ENCODE measurements around the gene LBP. TPM values are rescaled to one million over a fixed set of nuclear protein-coding genes. Genes with fewer than 3 reads are reported as not detected.

Gene LBP
- polyA plus RNA-seq, 1 donor from 2014 or later: not detected

- no peaks in the 10 kb centered on the region for H3K9me2 ChIP-seq (ENCODE audit: insufficient read depth, low read length)
- H3K4me3 ChIP-seq (ENCODE audit: low read length): no peak overlapping the region
- no peaks in the 10 kb centered on the region for H4K20me1 ChIP-seq (ENCODE audit: insufficient read depth)
- H3K27me3 ChIP-seq (ENCODE audit: insufficient read depth, low read depth, low read length): no peaks in the 10 kb centered on the region
- no peak for TF ChIP-seq EP300 (conservative IDR thresholded peaks at IDR 0.05; ENCODE audit: poor library complexity, severe bottlenecking)
- H3K27ac ChIP-seq (ENCODE audit: low read length): no peak overlapping the region
- H2AFZ ChIP-seq (ENCODE audit: low read depth, low read length): no peak overlapping the region
- no peaks in the 10 kb centered on the region for H3F3A ChIP-seq (ENCODE audit: insufficient read depth, low read length, poor library complexity, severe bottlenecking)
- H3K9me3 ChIP-seq (ENCODE audit: low read length): no peaks in the 10 kb centered on the region
- H3K36me3 ChIP-seq (ENCODE audit: insufficient read depth, low read length): no peaks in the 10 kb centered on the region
- no peak overlapping the region for H3K9ac ChIP-seq (ENCODE audit: low read length)
- no peaks in the 10 kb centered on the region for H3K79me2 ChIP-seq (replicated peaks; ENCODE audit: insufficient read depth, low read length)
- no peak overlapping the region for H3K4me2 ChIP-seq (ENCODE audit: low read length)
Measured at GRCh38 chr20:38363004-38363747, 16.9 kb downstream of the LBP start.

GRCh38 chr20:38369389-38369788 is 23.1 kb downstream of the LBP start:
- H3K79me2 ChIP-seq (replicated peaks; ENCODE audit: insufficient read depth, low read length): no peaks in the 10 kb centered on the region
- H3K36me3 ChIP-seq (ENCODE audit: insufficient read depth, low read length): no peaks in the 10 kb centered on the region
- H3K27ac ChIP-seq (ENCODE audit: low read length): no peak overlapping the region
- no peak overlapping the region for H3K4me3 ChIP-seq (ENCODE audit: low read length)
- H3K4me2 ChIP-seq (ENCODE audit: low read length): no peak overlapping the region
- no peaks in the 10 kb centered on the region for H3K9me2 ChIP-seq (ENCODE audit: insufficient read depth, low read length)
- H3K9me3 ChIP-seq (ENCODE audit: low read length): no peaks in the 10 kb centered on the region
- TF ChIP-seq REST (IDR thresholded peaks at IDR 0.05; ENCODE audit: borderline replicate concordance) (no peak), SMC3 (conservative IDR thresholded peaks at IDR 0.05; ENCODE audit: poor library complexity) (no peak), CTCF (IDR thresholded peaks at IDR 0.05; ENCODE audit: poor library complexity, severe bottlenecking) (no peak), EZH2 (IDR thresholded peaks at IDR 0.05; ENCODE audit: borderline replicate concordance, insufficient read depth, low read length, poor library complexity, severe bottlenecking) (no peak), POLR2AphosphoS5 (IDR thresholded peaks at IDR 0.05) (no peak), MXI1 (conservative IDR thresholded peaks at IDR 0.05; ENCODE audit: poor library complexity, severe bottlenecking) (no peak), TAF1 (IDR thresholded peaks at IDR 0.05; ENCODE audit: low read depth) (no peak), EP300 (conservative IDR thresholded peaks at IDR 0.05; ENCODE audit: poor library complexity, severe bottlenecking) (no peak), RAD21 (conservative IDR thresholded peaks at IDR 0.05) (no peak)
- no peak overlapping the region for H2AFZ ChIP-seq (ENCODE audit: low read depth, low read length)
- H3K27me3 ChIP-seq (ENCODE audit: insufficient read depth, low read depth, low read length): no peaks in the 10 kb centered on the region
- H3F3A ChIP-seq (ENCODE audit: insufficient read depth, low read length, poor library complexity, severe bottlenecking): no peaks in the 10 kb centered on the region
- H4K20me1 ChIP-seq (ENCODE audit: insufficient read depth): no peaks in the 10 kb centered on the region
- no peak overlapping the region for H3K9ac ChIP-seq (ENCODE audit: low read length)

Measured in neural cell (in vitro differentiated cells).